Measurements from ENCODE around the gene NLRP14.

The NLRP14 gene

DNA sequence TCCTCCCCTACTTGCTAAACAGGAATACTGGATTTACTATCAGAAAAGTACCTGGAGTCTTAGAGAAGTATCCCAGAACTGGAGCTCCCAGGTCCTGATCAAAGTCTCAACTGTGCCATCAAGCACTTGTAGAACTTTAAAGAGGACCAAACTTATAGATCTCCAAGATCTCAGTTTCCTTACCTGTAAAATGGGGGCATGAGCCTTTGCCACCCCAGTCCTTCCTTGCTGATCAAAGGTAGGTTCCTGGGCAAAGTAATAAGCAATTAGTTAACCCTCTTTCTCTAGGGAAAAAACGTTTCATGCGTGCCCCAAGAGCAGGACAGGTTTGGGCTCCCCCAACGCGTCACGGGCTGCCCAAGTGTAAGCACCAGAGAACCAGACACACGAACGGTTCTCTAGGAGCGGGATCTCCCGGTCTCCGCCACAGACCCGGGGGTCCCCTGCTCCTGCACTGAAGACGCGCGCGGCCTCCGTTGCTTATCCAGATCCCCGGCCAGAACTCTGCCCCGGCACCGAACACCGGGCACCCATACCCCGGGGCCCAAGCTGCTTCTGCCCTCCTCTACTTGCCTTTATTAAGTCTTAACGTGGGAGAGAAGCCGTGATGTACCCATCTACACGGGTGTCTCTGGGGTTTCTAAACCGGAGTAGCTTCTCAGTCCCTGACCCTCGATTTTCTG, 638 bp upstream of the NLRP14 start:
- TF ChIP-seq GABPA (IDR thresholded peaks at IDR 0.05; ENCODE audit: low read depth): no peak
- TF ChIP-seq POLR2AphosphoS5 (IDR thresholded peaks at IDR 0.05; ENCODE audit: low read depth): no peak
- TF ChIP-seq, protein P1, sequence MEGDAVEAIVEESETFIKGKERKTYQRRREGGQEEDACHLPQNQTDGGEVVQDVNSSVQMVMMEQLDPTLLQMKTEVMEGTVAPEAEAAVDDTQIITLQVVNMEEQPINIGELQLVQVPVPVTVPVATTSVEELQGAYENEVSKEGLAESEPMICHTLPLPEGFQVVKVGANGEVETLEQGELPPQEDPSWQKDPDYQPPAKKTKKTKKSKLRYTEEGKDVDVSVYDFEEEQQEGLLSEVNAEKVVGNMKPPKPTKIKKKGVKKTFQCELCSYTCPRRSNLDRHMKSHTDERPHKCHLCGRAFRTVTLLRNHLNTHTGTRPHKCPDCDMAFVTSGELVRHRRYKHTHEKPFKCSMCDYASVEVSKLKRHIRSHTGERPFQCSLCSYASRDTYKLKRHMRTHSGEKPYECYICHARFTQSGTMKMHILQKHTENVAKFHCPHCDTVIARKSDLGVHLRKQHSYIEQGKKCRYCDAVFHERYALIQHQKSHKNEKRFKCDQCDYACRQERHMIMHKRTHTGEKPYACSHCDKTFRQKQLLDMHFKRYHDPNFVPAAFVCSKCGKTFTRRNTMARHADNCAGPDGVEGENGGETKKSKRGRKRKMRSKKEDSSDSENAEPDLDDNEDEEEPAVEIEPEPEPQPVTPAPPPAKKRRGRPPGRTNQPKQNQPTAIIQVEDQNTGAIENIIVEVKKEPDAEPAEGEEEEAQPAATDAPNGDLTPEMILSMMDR (IDR thresholded peaks at IDR 0.05; ENCODE audit: insufficient read depth, low read length): no peak
- no peak for TF ChIP-seq SPI1 (IDR thresholded peaks at IDR 0.05; ENCODE audit: borderline replicate concordance, low read depth)
- Histone ChIP-seq H3K4me3 (replicated peaks; ENCODE audit: insufficient read depth, low read length) (no peak overlapping the region), H3K27me3 (ENCODE audit: insufficient read depth, poor library complexity, severe bottlenecking) (peaks cover 7% of the 10 kb centered on the region), H3K27ac (replicated peaks) (no peak overlapping the region)
- DNase-seq (ENCODE audit: low read depth in 1 of 2, low spot score in 1 of 2): no peak

DNA sequence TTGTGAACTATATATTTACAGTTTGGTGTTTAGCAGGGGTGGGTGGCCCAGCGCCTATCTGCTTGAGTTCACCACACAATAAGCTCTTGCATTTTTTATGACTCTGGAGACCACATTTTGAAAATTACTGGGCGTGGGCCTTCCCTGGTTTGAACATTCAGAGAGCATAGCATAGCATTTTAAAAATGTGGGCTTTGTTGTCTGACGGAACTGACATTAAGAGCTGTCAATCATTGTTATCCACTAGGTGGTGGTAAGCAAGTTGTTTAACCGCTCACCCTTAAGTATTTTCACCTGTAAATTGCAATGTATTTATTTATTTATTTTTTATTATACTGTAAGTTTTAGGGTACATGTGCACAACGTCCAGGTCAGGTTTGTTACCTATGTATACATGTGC, 1.0 kb downstream of the NLRP14 start:
- peaks cover 7% of the 10 kb centered on the region for H3K27me3 ChIP-seq (ENCODE audit: insufficient read depth, poor library complexity, severe bottlenecking)
- no peak for DNase-seq (ENCODE audit: low read depth in 1 of 2, low spot score in 1 of 2)
- TF ChIP-seq, protein P2, sequence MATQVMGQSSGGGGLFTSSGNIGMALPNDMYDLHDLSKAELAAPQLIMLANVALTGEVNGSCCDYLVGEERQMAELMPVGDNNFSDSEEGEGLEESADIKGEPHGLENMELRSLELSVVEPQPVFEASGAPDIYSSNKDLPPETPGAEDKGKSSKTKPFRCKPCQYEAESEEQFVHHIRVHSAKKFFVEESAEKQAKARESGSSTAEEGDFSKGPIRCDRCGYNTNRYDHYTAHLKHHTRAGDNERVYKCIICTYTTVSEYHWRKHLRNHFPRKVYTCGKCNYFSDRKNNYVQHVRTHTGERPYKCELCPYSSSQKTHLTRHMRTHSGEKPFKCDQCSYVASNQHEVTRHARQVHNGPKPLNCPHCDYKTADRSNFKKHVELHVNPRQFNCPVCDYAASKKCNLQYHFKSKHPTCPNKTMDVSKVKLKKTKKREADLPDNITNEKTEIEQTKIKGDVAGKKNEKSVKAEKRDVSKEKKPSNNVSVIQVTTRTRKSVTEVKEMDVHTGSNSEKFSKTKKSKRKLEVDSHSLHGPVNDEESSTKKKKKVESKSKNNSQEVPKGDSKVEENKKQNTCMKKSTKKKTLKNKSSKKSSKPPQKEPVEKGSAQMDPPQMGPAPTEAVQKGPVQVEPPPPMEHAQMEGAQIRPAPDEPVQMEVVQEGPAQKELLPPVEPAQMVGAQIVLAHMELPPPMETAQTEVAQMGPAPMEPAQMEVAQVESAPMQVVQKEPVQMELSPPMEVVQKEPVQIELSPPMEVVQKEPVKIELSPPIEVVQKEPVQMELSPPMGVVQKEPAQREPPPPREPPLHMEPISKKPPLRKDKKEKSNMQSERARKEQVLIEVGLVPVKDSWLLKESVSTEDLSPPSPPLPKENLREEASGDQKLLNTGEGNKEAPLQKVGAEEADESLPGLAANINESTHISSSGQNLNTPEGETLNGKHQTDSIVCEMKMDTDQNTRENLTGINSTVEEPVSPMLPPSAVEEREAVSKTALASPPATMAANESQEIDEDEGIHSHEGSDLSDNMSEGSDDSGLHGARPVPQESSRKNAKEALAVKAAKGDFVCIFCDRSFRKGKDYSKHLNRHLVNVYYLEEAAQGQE (IDR thresholded peaks at IDR 0.05; ENCODE audit: insufficient replicate concordance, low read depth): no peak
- TF ChIP-seq, protein P1 (IDR thresholded peaks at IDR 0.05; ENCODE audit: insufficient read depth, low read length): no peak
- TF ChIP-seq GABPA (IDR thresholded peaks at IDR 0.05; ENCODE audit: low read depth): no peak
- no peak for TF ChIP-seq POLR2AphosphoS5 (IDR thresholded peaks at IDR 0.05; ENCODE audit: low read depth)
- TF ChIP-seq SPI1 (IDR thresholded peaks at IDR 0.05; ENCODE audit: borderline replicate concordance, low read depth): no peak
- H3K27ac ChIP-seq (replicated peaks): no peak overlapping the region
- no peak overlapping the region for H3K4me3 ChIP-seq (replicated peaks; ENCODE audit: insufficient read depth, low read length)

DNA sequence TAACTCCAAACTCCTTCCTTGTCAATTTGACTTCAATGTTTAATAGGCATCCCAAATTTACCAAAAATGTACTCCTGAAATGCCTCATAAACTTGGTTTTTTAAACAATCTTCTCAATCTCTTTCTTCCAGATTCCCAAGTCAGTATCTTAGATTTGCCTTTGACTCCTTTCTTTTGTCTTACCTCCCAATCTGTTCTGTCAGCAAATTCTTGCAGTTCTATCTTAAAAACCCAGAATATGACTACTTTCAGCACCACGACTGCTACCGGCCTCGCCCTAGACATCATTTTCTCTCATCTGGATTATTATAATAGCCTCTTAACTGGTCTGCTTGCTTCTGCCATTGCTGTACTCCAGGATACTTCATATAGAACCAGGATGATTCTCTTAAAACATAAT, 7.9 kb downstream of the NLRP14 start:
- Histone ChIP-seq H3K4me3 (replicated peaks; ENCODE audit: insufficient read depth, low read length) (no peak overlapping the region), H3K27ac (replicated peaks) (no peak overlapping the region), H3K27me3 (ENCODE audit: insufficient read depth, poor library complexity, severe bottlenecking) (no peaks in the 10 kb centered on the region)
- no peak for TF ChIP-seq SPI1 (IDR thresholded peaks at IDR 0.05; ENCODE audit: borderline replicate concordance, low read depth)
- no peak for TF ChIP-seq POLR2AphosphoS5 (IDR thresholded peaks at IDR 0.05; ENCODE audit: low read depth)
- TF ChIP-seq, protein P2 (IDR thresholded peaks at IDR 0.05; ENCODE audit: insufficient replicate concordance, low read depth): no peak
- TF ChIP-seq GABPA (IDR thresholded peaks at IDR 0.05; ENCODE audit: low read depth): no peak
- TF ChIP-seq, protein P1 (IDR thresholded peaks at IDR 0.05; ENCODE audit: insufficient read depth, low read length): no peak
- DNase-seq (ENCODE audit: low read depth in 1 of 2, low spot score in 1 of 2): no peak

DNA sequence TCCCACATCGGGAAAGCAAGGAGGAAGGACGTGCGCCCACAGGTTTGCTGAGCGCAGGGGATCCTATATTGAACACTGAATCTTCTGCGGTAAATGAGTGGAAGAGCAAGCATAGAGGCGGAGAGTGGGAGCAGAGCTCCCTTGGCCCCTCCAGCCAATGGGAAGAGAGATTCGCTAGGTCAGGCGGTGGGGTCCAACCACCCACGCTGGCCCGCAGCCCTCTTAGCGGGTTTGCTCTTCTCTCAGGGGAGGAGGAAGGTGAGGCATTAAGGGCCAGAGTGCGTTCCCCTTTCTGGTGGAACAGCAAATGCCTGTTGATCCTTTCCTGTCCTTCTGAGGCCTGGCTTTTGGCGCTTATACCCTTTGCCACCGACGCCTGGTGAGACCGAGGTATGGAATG, 10.6 kb downstream of the NLRP14 start:
- Histone ChIP-seq H3K27me3 (ENCODE audit: insufficient read depth, poor library complexity, severe bottlenecking) (no peaks in the 10 kb centered on the region), H3K27ac (replicated peaks) (no peak overlapping the region), H3K4me3 (replicated peaks; ENCODE audit: insufficient read depth, low read length) (no peak overlapping the region)
- TF ChIP-seq, protein P2 (IDR thresholded peaks at IDR 0.05; ENCODE audit: insufficient replicate concordance, low read depth): no peak
- TF ChIP-seq SPI1 (IDR thresholded peaks at IDR 0.05; ENCODE audit: borderline replicate concordance, low read depth): no peak
- TF ChIP-seq POLR2AphosphoS5 (IDR thresholded peaks at IDR 0.05; ENCODE audit: low read depth): no peak
- TF ChIP-seq, protein P1 (IDR thresholded peaks at IDR 0.05; ENCODE audit: insufficient read depth, low read length): no peak
- TF ChIP-seq GABPA (IDR thresholded peaks at IDR 0.05; ENCODE audit: low read depth): no peak
- no peak for DNase-seq (ENCODE audit: low read depth in 1 of 2, low spot score in 1 of 2)
